HepG2 (cell line): Measurements from ENCODE around the gene PAX4. TPM values are rescaled to one million over a fixed set of nuclear protein-coding genes. Genes with fewer than 3 reads are reported as not detected.

Experiments
- CBX1 ChIP-seq: IDR thresholded peaks from one replicate; pipeline ENCODE4 v1.6.1; 2016; ENCODE audit warnings: antibody characterized with exemption, low read depth
- CEBPG ChIP-seq: IDR thresholded peaks from 2 replicates; pipeline ENCODE4 v1.6.1; 2016
- ETV5 ChIP-seq: IDR thresholded peaks from 2 replicates; pipeline ENCODE4 v1.6.1; 2018; ENCODE audit warnings: missing biosample characterization, missing genetic modification reagents, inconsistent platforms, borderline replicate concordance
- FOSL1 ChIP-seq: sonication (generic); formaldehyde crosslinking; IDR thresholded peaks from 2 replicates; pipeline ENCODE4 v1.9.0; 2021; ENCODE audit warnings: missing genetic modification reagents, borderline replicate concordance
- HNF4G ChIP-seq, 2 experiments: sonication (generic) in 1 of 2; formaldehyde crosslinking in 1 of 2; IDR thresholded peaks; 2 replicates each; pipeline versions ENCODE4 v1.4.0 to v1.6.1; 2011 to 2020; ENCODE audit warnings: borderline replicate concordance in 2 of 2, low read depth in 2 of 2, mild to moderate bottlenecking in 2 of 2, low read length in 1 of 2, missing genetic modification reagents in 1 of 2, moderate library complexity in 1 of 2
- KAT8 ChIP-seq: IDR thresholded peaks from 2 replicates; pipeline ENCODE4 v1.6.1; 2016; ENCODE audit warnings: missing genetic modification reagents, missing compliant biosample characterization
- KLF6 ChIP-seq: IDR thresholded peaks from 2 replicates; pipeline ENCODE4 v1.8.0; 2016; ENCODE audit warnings: missing biosample characterization, missing genetic modification reagents
- MTA3 ChIP-seq: sonication (generic); formaldehyde crosslinking; IDR thresholded peaks from 2 replicates; pipeline ENCODE4 v1.4.0; 2020; ENCODE audit warnings: missing genetic modification reagents
- NFKBIZ ChIP-seq: IDR thresholded peaks from 2 replicates; pipeline ENCODE4 v1.6.1; 2018; ENCODE audit warnings: missing genetic modification reagents, missing compliant biosample characterization
- NR2F1 ChIP-seq, 2 experiments: fragments of 450-650 bp in 1 of 2; formaldehyde crosslinking in 1 of 2; IDR thresholded peaks; 2 replicates each; pipeline versions ENCODE4 v1.5.0 to v1.6.1; 2016 to 2020; ENCODE audit warnings: mild to moderate bottlenecking in 1 of 2, missing compliant biosample characterization in 1 of 2, missing genetic modification reagents in 1 of 2, moderate library complexity in 1 of 2
- POGZ ChIP-seq: sonication (generic); formaldehyde crosslinking; IDR thresholded peaks from 2 replicates; pipeline ENCODE4 v1.4.0; 2020; ENCODE audit warnings: mild to moderate bottlenecking, missing genetic modification reagents
- SMAD1 ChIP-seq: sonication (generic); formaldehyde crosslinking; IDR thresholded peaks from 2 replicates; pipeline ENCODE4 v1.4.0; 2020; ENCODE audit warnings: missing genetic modification reagents, low read depth, mild to moderate bottlenecking, borderline replicate concordance
- ZBTB1 ChIP-seq: sonication (generic); formaldehyde crosslinking; IDR thresholded peaks from 2 replicates; pipeline ENCODE4 v1.4.0; 2020; ENCODE audit warnings: missing genetic modification reagents, borderline replicate concordance
- ZBTB42 ChIP-seq: sonication (generic); formaldehyde crosslinking; IDR thresholded peaks from 2 replicates; pipeline ENCODE4 v1.5.0; 2020; ENCODE audit warnings: mild to moderate bottlenecking, missing genetic modification reagents
- ZNF124 ChIP-seq: sonication (generic); formaldehyde crosslinking; IDR thresholded peaks from 2 replicates; pipeline ENCODE4 v1.4.0; 2020; ENCODE audit warnings: missing genetic modification reagents
- ZNF563 ChIP-seq: sonication (generic); formaldehyde crosslinking; IDR thresholded peaks from 2 replicates; pipeline ENCODE4 v1.8.0; 2022; ENCODE audit warnings: mild to moderate bottlenecking, moderate library complexity, missing genetic modification reagents
- ZNF850 ChIP-seq: sonication (generic); formaldehyde crosslinking; conservative IDR thresholded peaks from 2 replicates; pipeline ENCODE4 v1.9.0; 2021; ENCODE audit warnings: mild to moderate bottlenecking, missing genetic modification reagents
- polyA plus RNA-seq, 8 experiments: library from polyadenylated mRNA; depleted of rRNA in 3 of 8; stranded (reverse) in 7 of 8; unstranded in 1 of 8; fragments of >200 nt; fragmentation: Illumina TruSeq in 4 of 8; extraction: Trizol in 4 of 8; gene quantifications; 2 replicates each; pipeline versions ENCODE4 v1.2.1 to v1.2.3, GENCODE V29; 2011 to 2016; ENCODE audit warnings: low read depth in 4 of 8, missing spikeins in 1 of 8, mixed read lengths in 1 of 8; ENCODE audit not compliant: insufficient read depth in 1 of 8
- total RNA-seq, 5 experiments: library from RNA; depleted of rRNA; stranded (reverse); fragments of >200 nt; fragmentation: Illumina TruSeq; extraction: Trizol; gene quantifications; 2 replicates each; pipeline ENCODE4 v1.2.3, GENCODE V29; 2016; ENCODE audit warnings: low read depth in 1 of 5
- TF ChIP-seq, protein P1 (sequence below): IDR thresholded peaks from 2 replicates; pipeline ENCODE4 v1.6.1; 2018; ENCODE audit warnings: missing genetic modification reagents, mild to moderate bottlenecking, missing compliant biosample characterization
- TF ChIP-seq, protein P2 (sequence below): IDR thresholded peaks from 2 replicates; pipeline ENCODE4 v1.4.0; 2020; ENCODE audit warnings: mild to moderate bottlenecking, missing genetic modification reagents
- TF ChIP-seq, protein P3 (sequence below): sonication (generic); formaldehyde crosslinking; IDR thresholded peaks from 2 replicates; pipeline ENCODE4 v1.4.0; 2020; ENCODE audit warnings: missing genetic modification reagents
- TF ChIP-seq, protein P4 (sequence below): sonication (generic); formaldehyde crosslinking; IDR thresholded peaks from 2 replicates; pipeline ENCODE4 v1.4.0; 2020; ENCODE audit warnings: missing genetic modification reagents

PAX4 gene
- total and polyA plus RNA-seq, 2 of the 13 experiments (the other 11 are each of a cell fraction or from before 2014, with no cell fraction given): not detected

DNA sequence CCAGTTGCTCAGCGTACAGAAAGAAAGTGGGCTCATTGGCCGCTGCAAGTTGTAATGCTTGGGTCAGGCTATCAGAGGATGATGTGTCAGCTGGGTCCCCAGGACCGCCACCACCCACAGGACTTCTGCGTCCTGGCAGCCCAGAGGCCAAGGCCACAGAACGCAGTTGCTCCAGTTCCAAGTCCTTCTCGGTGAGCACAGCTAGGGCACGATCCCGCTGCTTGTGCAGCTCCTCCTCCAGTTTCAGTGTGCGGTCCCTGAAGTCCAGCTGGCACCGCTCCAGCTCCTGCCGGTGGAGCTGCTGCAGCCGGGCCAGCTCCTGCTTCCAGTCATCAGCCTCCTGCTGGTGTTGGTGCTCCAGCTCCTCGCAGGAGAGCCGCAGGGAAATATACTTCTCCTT is 35.6 kb downstream of the PAX4 start (continued):
- TF ChIP-seq, protein P1, sequence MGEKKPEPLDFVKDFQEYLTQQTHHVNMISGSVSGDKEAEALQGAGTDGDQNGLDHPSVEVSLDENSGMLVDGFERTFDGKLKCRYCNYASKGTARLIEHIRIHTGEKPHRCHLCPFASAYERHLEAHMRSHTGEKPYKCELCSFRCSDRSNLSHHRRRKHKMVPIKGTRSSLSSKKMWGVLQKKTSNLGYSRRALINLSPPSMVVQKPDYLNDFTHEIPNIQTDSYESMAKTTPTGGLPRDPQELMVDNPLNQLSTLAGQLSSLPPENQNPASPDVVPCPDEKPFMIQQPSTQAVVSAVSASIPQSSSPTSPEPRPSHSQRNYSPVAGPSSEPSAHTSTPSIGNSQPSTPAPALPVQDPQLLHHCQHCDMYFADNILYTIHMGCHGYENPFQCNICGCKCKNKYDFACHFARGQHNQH (CRISPR knock-in tag): 0 out of 2 replicates have a peak, but pooled peaks have one; percentile 43
- peak; percentile 63; the same call in 1 of the 2 replicates for TF ChIP-seq HNF4G (IDR thresholded peaks at IDR 0.05; ENCODE audit: borderline replicate concordance, low read depth, low read length)
- peak; percentile 67; the same call in 1 of the 2 replicates for TF ChIP-seq HNF4G (CRISPR knock-in tag; IDR thresholded peaks at IDR 0.05; ENCODE audit: borderline replicate concordance, low read depth)
- TF ChIP-seq, protein P2, sequence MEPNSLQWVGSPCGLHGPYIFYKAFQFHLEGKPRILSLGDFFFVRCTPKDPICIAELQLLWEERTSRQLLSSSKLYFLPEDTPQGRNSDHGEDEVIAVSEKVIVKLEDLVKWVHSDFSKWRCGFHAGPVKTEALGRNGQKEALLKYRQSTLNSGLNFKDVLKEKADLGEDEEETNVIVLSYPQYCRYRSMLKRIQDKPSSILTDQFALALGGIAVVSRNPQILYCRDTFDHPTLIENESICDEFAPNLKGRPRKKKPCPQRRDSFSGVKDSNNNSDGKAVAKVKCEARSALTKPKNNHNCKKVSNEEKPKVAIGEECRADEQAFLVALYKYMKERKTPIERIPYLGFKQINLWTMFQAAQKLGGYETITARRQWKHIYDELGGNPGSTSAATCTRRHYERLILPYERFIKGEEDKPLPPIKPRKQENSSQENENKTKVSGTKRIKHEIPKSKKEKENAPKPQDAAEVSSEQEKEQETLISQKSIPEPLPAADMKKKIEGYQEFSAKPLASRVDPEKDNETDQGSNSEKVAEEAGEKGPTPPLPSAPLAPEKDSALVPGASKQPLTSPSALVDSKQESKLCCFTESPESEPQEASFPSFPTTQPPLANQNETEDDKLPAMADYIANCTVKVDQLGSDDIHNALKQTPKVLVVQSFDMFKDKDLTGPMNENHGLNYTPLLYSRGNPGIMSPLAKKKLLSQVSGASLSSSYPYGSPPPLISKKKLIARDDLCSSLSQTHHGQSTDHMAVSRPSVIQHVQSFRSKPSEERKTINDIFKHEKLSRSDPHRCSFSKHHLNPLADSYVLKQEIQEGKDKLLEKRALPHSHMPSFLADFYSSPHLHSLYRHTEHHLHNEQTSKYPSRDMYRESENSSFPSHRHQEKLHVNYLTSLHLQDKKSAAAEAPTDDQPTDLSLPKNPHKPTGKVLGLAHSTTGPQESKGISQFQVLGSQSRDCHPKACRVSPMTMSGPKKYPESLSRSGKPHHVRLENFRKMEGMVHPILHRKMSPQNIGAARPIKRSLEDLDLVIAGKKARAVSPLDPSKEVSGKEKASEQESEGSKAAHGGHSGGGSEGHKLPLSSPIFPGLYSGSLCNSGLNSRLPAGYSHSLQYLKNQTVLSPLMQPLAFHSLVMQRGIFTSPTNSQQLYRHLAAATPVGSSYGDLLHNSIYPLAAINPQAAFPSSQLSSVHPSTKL (CRISPR knock-in tag): peak; percentile 65
- TF ChIP-seq ZBTB42: no peak
- no peak for TF ChIP-seq FOSL1 (CRISPR knock-in tag)
- TF ChIP-seq SMAD1 (CRISPR knock-in tag): 0 out of 2 replicates have a peak, but pooled peaks have one; percentile 67
- TF ChIP-seq, protein P3, sequence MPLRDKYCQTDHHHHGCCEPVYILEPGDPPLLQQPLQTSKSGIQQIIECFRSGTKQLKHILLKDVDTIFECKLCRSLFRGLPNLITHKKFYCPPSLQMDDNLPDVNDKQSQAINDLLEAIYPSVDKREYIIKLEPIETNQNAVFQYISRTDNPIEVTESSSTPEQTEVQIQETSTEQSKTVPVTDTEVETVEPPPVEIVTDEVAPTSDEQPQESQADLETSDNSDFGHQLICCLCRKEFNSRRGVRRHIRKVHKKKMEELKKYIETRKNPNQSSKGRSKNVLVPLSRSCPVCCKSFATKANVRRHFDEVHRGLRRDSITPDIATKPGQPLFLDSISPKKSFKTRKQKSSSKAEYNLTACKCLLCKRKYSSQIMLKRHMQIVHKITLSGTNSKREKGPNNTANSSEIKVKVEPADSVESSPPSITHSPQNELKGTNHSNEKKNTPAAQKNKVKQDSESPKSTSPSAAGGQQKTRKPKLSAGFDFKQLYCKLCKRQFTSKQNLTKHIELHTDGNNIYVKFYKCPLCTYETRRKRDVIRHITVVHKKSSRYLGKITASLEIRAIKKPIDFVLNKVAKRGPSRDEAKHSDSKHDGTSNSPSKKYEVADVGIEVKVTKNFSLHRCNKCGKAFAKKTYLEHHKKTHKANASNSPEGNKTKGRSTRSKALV (CRISPR knock-in tag): 0 out of 2 replicates have a peak, but pooled peaks have one; percentile 53
- TF ChIP-seq ZNF124 (CRISPR knock-in tag): peak; percentile 66; the same call in 1 of the 2 replicates
- no peak for TF ChIP-seq NFKBIZ (CRISPR knock-in tag)
- peak; percentile 69 for TF ChIP-seq POGZ (CRISPR knock-in tag)
- TF ChIP-seq ZBTB1 (CRISPR knock-in tag): no peak
- 0 out of 2 replicates have a peak, but pooled peaks have one; percentile 11 for TF ChIP-seq CEBPG (CRISPR knock-in tag)
- TF ChIP-seq ETV5 (CRISPR knock-in tag): 0 out of 2 replicates have a peak, but pooled peaks have one; percentile 13
- no peak for TF ChIP-seq ZNF850 (CRISPR knock-in tag)
- TF ChIP-seq, protein P4, sequence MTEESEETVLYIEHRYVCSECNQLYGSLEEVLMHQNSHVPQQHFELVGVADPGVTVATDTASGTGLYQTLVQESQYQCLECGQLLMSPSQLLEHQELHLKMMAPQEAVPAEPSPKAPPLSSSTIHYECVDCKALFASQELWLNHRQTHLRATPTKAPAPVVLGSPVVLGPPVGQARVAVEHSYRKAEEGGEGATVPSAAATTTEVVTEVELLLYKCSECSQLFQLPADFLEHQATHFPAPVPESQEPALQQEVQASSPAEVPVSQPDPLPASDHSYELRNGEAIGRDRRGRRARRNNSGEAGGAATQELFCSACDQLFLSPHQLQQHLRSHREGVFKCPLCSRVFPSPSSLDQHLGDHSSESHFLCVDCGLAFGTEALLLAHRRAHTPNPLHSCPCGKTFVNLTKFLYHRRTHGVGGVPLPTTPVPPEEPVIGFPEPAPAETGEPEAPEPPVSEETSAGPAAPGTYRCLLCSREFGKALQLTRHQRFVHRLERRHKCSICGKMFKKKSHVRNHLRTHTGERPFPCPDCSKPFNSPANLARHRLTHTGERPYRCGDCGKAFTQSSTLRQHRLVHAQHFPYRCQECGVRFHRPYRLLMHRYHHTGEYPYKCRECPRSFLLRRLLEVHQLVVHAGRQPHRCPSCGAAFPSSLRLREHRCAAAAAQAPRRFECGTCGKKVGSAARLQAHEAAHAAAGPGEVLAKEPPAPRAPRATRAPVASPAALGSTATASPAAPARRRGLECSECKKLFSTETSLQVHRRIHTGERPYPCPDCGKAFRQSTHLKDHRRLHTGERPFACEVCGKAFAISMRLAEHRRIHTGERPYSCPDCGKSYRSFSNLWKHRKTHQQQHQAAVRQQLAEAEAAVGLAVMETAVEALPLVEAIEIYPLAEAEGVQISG: peak; percentile 74
- peak; percentile 46; the same call in 1 of the 2 replicates for TF ChIP-seq ZNF563 (CRISPR knock-in tag)
- TF ChIP-seq MTA3 (CRISPR knock-in tag): no peak
- no peak for TF ChIP-seq CBX1
- peak; percentile 49; the same call in 1 of the 2 replicates for TF ChIP-seq KAT8 (CRISPR knock-in tag)
- TF ChIP-seq KLF6 (CRISPR knock-in tag): no peak
- TF ChIP-seq NR2F1 (CRISPR knock-in tag; IDR thresholded peaks at IDR 0.05): peak; percentile 24 to 54; a peak in 2 of 4 replicates
